ENCODE results near the gene NUDT8. TPM values are rescaled to one million over a fixed set of nuclear protein-coding genes. Genes with fewer than 3 reads are reported as not detected.

Gene NUDT8
- total and polyA plus RNA-seq, 2 of the 8 experiments (the other 6 are each of a cell fraction or from before 2014, with no cell fraction given), result 7.2 to 8.3 TPM

DNA sequence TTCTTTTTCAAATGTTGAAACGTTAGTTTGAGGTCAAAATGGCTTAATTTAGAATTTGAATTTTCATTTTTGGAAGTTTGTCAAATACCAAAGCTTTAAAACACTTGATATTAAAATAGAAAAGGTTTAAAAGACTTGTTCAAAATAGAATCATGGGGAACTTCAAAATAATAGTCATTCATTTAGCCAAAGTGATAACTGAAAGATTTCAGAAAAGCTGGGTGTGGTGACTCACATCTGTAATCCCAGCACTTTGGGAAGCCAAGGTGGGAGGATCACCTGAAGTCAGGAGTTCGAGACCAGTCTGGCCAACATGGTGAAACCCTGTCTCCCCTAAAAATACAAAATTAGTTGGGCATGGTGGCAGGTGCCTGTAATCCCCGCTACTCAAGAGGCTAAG, 35.3 kb downstream of the NUDT8 start (continued):
- TF ChIP-seq, protein P1, sequence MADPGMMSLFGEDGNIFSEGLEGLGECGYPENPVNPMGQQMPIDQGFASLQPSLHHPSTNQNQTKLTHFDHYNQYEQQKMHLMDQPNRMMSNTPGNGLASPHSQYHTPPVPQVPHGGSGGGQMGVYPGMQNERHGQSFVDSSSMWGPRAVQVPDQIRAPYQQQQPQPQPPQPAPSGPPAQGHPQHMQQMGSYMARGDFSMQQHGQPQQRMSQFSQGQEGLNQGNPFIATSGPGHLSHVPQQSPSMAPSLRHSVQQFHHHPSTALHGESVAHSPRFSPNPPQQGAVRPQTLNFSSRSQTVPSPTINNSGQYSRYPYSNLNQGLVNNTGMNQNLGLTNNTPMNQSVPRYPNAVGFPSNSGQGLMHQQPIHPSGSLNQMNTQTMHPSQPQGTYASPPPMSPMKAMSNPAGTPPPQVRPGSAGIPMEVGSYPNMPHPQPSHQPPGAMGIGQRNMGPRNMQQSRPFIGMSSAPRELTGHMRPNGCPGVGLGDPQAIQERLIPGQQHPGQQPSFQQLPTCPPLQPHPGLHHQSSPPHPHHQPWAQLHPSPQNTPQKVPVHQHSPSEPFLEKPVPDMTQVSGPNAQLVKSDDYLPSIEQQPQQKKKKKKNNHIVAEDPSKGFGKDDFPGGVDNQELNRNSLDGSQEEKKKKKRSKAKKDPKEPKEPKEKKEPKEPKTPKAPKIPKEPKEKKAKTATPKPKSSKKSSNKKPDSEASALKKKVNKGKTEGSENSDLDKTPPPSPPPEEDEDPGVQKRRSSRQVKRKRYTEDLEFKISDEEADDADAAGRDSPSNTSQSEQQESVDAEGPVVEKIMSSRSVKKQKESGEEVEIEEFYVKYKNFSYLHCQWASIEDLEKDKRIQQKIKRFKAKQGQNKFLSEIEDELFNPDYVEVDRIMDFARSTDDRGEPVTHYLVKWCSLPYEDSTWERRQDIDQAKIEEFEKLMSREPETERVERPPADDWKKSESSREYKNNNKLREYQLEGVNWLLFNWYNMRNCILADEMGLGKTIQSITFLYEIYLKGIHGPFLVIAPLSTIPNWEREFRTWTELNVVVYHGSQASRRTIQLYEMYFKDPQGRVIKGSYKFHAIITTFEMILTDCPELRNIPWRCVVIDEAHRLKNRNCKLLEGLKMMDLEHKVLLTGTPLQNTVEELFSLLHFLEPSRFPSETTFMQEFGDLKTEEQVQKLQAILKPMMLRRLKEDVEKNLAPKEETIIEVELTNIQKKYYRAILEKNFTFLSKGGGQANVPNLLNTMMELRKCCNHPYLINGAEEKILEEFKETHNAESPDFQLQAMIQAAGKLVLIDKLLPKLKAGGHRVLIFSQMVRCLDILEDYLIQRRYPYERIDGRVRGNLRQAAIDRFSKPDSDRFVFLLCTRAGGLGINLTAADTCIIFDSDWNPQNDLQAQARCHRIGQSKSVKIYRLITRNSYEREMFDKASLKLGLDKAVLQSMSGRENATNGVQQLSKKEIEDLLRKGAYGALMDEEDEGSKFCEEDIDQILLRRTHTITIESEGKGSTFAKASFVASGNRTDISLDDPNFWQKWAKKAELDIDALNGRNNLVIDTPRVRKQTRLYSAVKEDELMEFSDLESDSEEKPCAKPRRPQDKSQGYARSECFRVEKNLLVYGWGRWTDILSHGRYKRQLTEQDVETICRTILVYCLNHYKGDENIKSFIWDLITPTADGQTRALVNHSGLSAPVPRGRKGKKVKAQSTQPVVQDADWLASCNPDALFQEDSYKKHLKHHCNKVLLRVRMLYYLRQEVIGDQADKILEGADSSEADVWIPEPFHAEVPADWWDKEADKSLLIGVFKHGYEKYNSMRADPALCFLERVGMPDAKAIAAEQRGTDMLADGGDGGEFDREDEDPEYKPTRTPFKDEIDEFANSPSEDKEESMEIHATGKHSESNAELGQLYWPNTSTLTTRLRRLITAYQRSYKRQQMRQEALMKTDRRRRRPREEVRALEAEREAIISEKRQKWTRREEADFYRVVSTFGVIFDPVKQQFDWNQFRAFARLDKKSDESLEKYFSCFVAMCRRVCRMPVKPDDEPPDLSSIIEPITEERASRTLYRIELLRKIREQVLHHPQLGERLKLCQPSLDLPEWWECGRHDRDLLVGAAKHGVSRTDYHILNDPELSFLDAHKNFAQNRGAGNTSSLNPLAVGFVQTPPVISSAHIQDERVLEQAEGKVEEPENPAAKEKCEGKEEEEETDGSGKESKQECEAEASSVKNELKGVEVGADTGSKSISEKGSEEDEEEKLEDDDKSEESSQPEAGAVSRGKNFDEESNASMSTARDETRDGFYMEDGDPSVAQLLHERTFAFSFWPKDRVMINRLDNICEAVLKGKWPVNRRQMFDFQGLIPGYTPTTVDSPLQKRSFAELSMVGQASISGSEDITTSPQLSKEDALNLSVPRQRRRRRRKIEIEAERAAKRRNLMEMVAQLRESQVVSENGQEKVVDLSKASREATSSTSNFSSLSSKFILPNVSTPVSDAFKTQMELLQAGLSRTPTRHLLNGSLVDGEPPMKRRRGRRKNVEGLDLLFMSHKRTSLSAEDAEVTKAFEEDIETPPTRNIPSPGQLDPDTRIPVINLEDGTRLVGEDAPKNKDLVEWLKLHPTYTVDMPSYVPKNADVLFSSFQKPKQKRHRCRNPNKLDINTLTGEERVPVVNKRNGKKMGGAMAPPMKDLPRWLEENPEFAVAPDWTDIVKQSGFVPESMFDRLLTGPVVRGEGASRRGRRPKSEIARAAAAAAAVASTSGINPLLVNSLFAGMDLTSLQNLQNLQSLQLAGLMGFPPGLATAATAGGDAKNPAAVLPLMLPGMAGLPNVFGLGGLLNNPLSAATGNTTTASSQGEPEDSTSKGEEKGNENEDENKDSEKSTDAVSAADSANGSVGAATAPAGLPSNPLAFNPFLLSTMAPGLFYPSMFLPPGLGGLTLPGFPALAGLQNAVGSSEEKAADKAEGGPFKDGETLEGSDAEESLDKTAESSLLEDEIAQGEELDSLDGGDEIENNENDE (IDR thresholded peaks at IDR 0.05; ENCODE audit: insufficient replicate concordance, low read length), result no peak
